Suprapubic skin (tissue), 3 donors: ENCODE measurements around the gene FCAR.
"Not testable (repeated sequence)": the region's sequence is repeated elsewhere in the genome, so short reads cannot be mapped to it uniquely, and the experiment has no call there.

Source experiments
- CTCF ChIP-seq, 2 donors: fragments of 200-600 bp in 1 of 2; fragments of 450-650 bp in 1 of 2; sonication (generic) in 1 of 2; IDR thresholded peaks; one replicate each; pipeline ENCODE4 v1.5.1; 2016 to 2019; ENCODE audit warnings: antibody characterized with exemption in 2 of 2, mild to moderate bottlenecking in 1 of 2, moderate library complexity in 1 of 2
- POLR2AphosphoS5 ChIP-seq, 3 donors: sonication (generic); formaldehyde crosslinking; IDR thresholded peaks; one replicate each; pipeline ENCODE4 v1.6.1; 2017; ENCODE audit warnings: antibody characterized with exemption in 3 of 3

GRCh38 chr19:54899646-54900045 is 25.6 kb downstream of the FCAR start:
- TF ChIP-seq CTCF, POLR2AphosphoS5 (IDR thresholded peaks at IDR 0.05): not testable (repeated sequence)
